Epithelial cell of esophagus (primary cell): ENCODE data around the gene ASTN2.

Source experiments
- DNase-seq: peaks from one replicate; pipeline ENCODE4 v3.0.0; 2010; ENCODE audit warnings: low read depth
- H3K4me3 ChIP-seq: 2 replicates; pipeline ENCODE4 v1.5.1; 2011; ENCODE audit warnings: mild to moderate bottlenecking, low read length, control low read depth
- CTCF ChIP-seq: IDR thresholded peaks from 2 replicates; pipeline ENCODE4 v1.5.1; 2011; ENCODE audit warnings: low read depth, mild to moderate bottlenecking, low read length, control low read depth, inconsistent platforms; ENCODE audit not compliant: insufficient read depth; ENCODE audit errors: missing control alignments

Gene ASTN2

GRCh38 chr9:117394655-117395054 is 20.2 kb downstream of the ASTN2 start:
- no peak for TF ChIP-seq CTCF
- no peak overlapping the region for H3K4me3 ChIP-seq
- no peak for DNase-seq

GRCh38 chr9:117392992-117393391 is 21.9 kb downstream of the ASTN2 start:
- TF ChIP-seq CTCF = no peak
- no peak for DNase-seq

GRCh38 chr9:117387422-117387821 is 27.4 kb downstream of the ASTN2 start:
- DNase-seq = no peak
- TF ChIP-seq CTCF = no peak
- H3K4me3 ChIP-seq = no peak overlapping the region

More at GRCh38 chr9:117392992-117393391, 21.9 kb downstream of the ASTN2 start:
- no peak overlapping the region for H3K4me3 ChIP-seq

- no peak overlapping the region for H3K4me3 ChIP-seq
- TF ChIP-seq CTCF = no peak
- DNase-seq = no peak
Measured at GRCh38 chr9:117379341-117379740, 35.5 kb downstream of the ASTN2 start.

GRCh38 chr9:117377046-117377445 is 37.8 kb downstream of the ASTN2 start:
- TF ChIP-seq CTCF = no peak
- DNase-seq = no peak
- no peak overlapping the region for H3K4me3 ChIP-seq

GRCh38 chr9:117375956-117376355 is 38.9 kb downstream of the ASTN2 start:
- TF ChIP-seq CTCF = no peak
- no peak for DNase-seq
- no peak overlapping the region for H3K4me3 ChIP-seq

GRCh38 chr9:117374076-117374725 is 40.7 kb downstream of the ASTN2 start:
- TF ChIP-seq CTCF = no peak

More at GRCh38 chr9:117374076-117374725, 40.7 kb downstream of the ASTN2 start:
- H3K4me3 ChIP-seq = no peak overlapping the region
- no peak for DNase-seq
